ENCODE data around the gene MTIF2. TPM values are rescaled to one million over a fixed set of nuclear protein-coding genes. Genes with fewer than 3 reads are reported as not detected.
A peak's percentile ranks its signal among the peaks of the same experiment; 100 is the strongest.
"Not testable (repeated sequence)": the region's sequence is repeated elsewhere in the genome, so short reads cannot be mapped to it uniquely, and the experiment has no call there.

MTIF2 gene
- total and polyA plus RNA-seq, 2 donors = 18.8 to 26.9 TPM

GRCh38 chr2:55277310-55277709, 8.3 kb upstream of the MTIF2 start:
- 54% methylated on average over 3 of the region's 3 CpGs for WGBS
- no peak overlapping the region for H3K27ac ChIP-seq (ENCODE audit: low read depth)
- no peak overlapping the region for H3K4me3 ChIP-seq (ENCODE audit: low read depth, low read length)
- no peaks in the 10 kb centered on the region for H3K4me1 ChIP-seq (ENCODE audit: insufficient read depth)
- DNase-seq (ENCODE audit: extremely low spot score) = no peak
- no peaks in the 10 kb centered on the region for H3K36me3 ChIP-seq (ENCODE audit: insufficient read depth)

GRCh38 chr2:55274346-55274745, 5.3 kb upstream of the MTIF2 start:
- not testable (repeated sequence) for H3K27ac ChIP-seq (ENCODE audit: low read depth); DNase-seq (ENCODE audit: extremely low spot score)
- 89% methylated on average over 2 of the region's 2 CpGs for whole genome bisulfite sequencing

GRCh38 chr2:55269645-55269990, 587 bp upstream of the MTIF2 start:
- no peak overlapping the region for H3K27ac ChIP-seq (ENCODE audit: low read depth)
- peaks cover 1% of the 10 kb centered on the region for H3K4me1 ChIP-seq (ENCODE audit: insufficient read depth)
- peaks cover 2% of the 10 kb centered on the region for H3K36me3 ChIP-seq (ENCODE audit: insufficient read depth)
- H3K4me3 ChIP-seq (ENCODE audit: low read depth, low read length) = peak overlapping the region; percentile 71
- 45% methylated on average over 7 of the region's 7 CpGs for WGBS
- DNase-seq (ENCODE audit: extremely low spot score) = peak; percentile 8

More at GRCh38 chr2:55274346-55274745, 5.3 kb upstream of the MTIF2 start:
- H3K36me3 ChIP-seq (ENCODE audit: insufficient read depth); H3K4me1 ChIP-seq (ENCODE audit: insufficient read depth); H3K4me3 ChIP-seq (ENCODE audit: low read depth, low read length): not testable (repeated sequence)

GRCh38 chr2:55268288-55268906, 634 bp downstream of the MTIF2 start:
- peak overlapping the region; percentile 92 for H3K27ac ChIP-seq (ENCODE audit: low read depth)
- 18% methylated on average over 13 of the region's 13 CpGs for WGBS
- DNase-seq (ENCODE audit: extremely low spot score) = no peak
- H3K36me3 ChIP-seq (ENCODE audit: insufficient read depth) = peaks cover 2% of the 10 kb centered on the region
- peak overlapping the region; percentile 71 for H3K4me3 ChIP-seq (ENCODE audit: low read depth, low read length)
- peaks cover 1% of the 10 kb centered on the region for H3K4me1 ChIP-seq (ENCODE audit: insufficient read depth)

- not testable (repeated sequence) for DNase-seq (ENCODE audit: extremely low spot score); H3K4me3 ChIP-seq (ENCODE audit: low read depth, low read length); H3K27ac ChIP-seq (ENCODE audit: low read depth); H3K36me3 ChIP-seq (ENCODE audit: insufficient read depth); H3K4me1 ChIP-seq (ENCODE audit: insufficient read depth)
- WGBS = 88% methylated on average over 3 of the region's 3 CpGs
Measured at GRCh38 chr2:55259586-55259985, 9.4 kb downstream of the MTIF2 start.

- Histone ChIP-seq H3K4me3 (ENCODE audit: low read depth, low read length) (no peak overlapping the region), H3K27ac (ENCODE audit: low read depth) (no peak overlapping the region), H3K36me3 (ENCODE audit: insufficient read depth) (no peaks in the 10 kb centered on the region), H3K4me1 (ENCODE audit: insufficient read depth) (no peaks in the 10 kb centered on the region)
- no peak for DNase-seq (ENCODE audit: extremely low spot score)
- WGBS = 93% methylated on average over 3 of the region's 3 CpGs
Measured at GRCh38 chr2:55252832-55253231, 16.2 kb downstream of the MTIF2 start.

GRCh38 chr2:55247025-55247424, 22.0 kb downstream of the MTIF2 start:
- Histone ChIP-seq H3K36me3 (ENCODE audit: insufficient read depth) (peaks cover 2% of the 10 kb centered on the region), H3K4me1 (ENCODE audit: insufficient read depth) (no peaks in the 10 kb centered on the region), H3K4me3 (ENCODE audit: low read depth, low read length) (no peak overlapping the region), H3K27ac (ENCODE audit: low read depth) (no peak overlapping the region)
- DNase-seq (ENCODE audit: extremely low spot score) = no peak
- 76% methylated on average over 5 of the region's 5 CpGs for WGBS

- peaks cover 2% of the 10 kb centered on the region for H3K36me3 ChIP-seq (ENCODE audit: insufficient read depth)
- no peak for DNase-seq (ENCODE audit: extremely low spot score)
- 92% methylated on average over 5 of the region's 5 CpGs for WGBS
- H3K4me1 ChIP-seq (ENCODE audit: insufficient read depth) = no peaks in the 10 kb centered on the region
- H3K4me3 ChIP-seq (ENCODE audit: low read depth, low read length) = no peak overlapping the region
- H3K27ac ChIP-seq (ENCODE audit: low read depth) = no peak overlapping the region
Measured at GRCh38 chr2:55245411-55245810, 23.6 kb downstream of the MTIF2 start.

GRCh38 chr2:55242617-55243016, 26.4 kb downstream of the MTIF2 start:
- Histone ChIP-seq H3K27ac (ENCODE audit: low read depth) (no peak overlapping the region), H3K36me3 (ENCODE audit: insufficient read depth) (peaks cover 2% of the 10 kb centered on the region), H3K4me3 (ENCODE audit: low read depth, low read length) (no peak overlapping the region), H3K4me1 (ENCODE audit: insufficient read depth) (no peaks in the 10 kb centered on the region)
- WGBS = 55% methylated on average over 1 of the region's 1 CpG
- no peak for DNase-seq (ENCODE audit: extremely low spot score)

- H3K4me1 ChIP-seq (ENCODE audit: insufficient read depth); H3K36me3 ChIP-seq (ENCODE audit: insufficient read depth); H3K4me3 ChIP-seq (ENCODE audit: low read depth, low read length); H3K27ac ChIP-seq (ENCODE audit: low read depth); DNase-seq (ENCODE audit: extremely low spot score): not testable (repeated sequence)
- 93% methylated on average over 8 of the region's 8 CpGs for WGBS
Measured at GRCh38 chr2:55241582-55241981, 27.4 kb downstream of the MTIF2 start.

- no peak overlapping the region for H3K27ac ChIP-seq (ENCODE audit: low read depth)
- H3K4me1 ChIP-seq (ENCODE audit: insufficient read depth) = no peaks in the 10 kb centered on the region
- no peak for DNase-seq (ENCODE audit: extremely low spot score)
- H3K4me3 ChIP-seq (ENCODE audit: low read depth, low read length) = no peak overlapping the region
- peaks cover 5% of the 10 kb centered on the region for H3K36me3 ChIP-seq (ENCODE audit: insufficient read depth)
- 67% methylated on average over 4 of the region's 4 CpGs for WGBS
Measured at GRCh38 chr2:55239656-55240222, 29.3 kb downstream of the MTIF2 start.

GRCh38 chr2:55236992-55237543, 32.0 kb downstream of the MTIF2 start:
- 72% methylated on average over 2 of the region's 2 CpGs for WGBS
- DNase-seq (ENCODE audit: extremely low spot score) = no peak
- Histone ChIP-seq H3K27ac (ENCODE audit: low read depth) (no peak overlapping the region), H3K4me1 (ENCODE audit: insufficient read depth) (peaks cover 4% of the 10 kb centered on the region), H3K36me3 (ENCODE audit: insufficient read depth) (peaks cover 3% of the 10 kb centered on the region), H3K4me3 (ENCODE audit: low read depth, low read length) (no peak overlapping the region)

GRCh38 chr2:55235724-55236538, 33.1 kb downstream of the MTIF2 start:
- no peak for DNase-seq (ENCODE audit: extremely low spot score)
- H3K4me1 ChIP-seq (ENCODE audit: insufficient read depth) = peaks cover 4% of the 10 kb centered on the region
- 91% methylated on average over 3 of the region's 3 CpGs for WGBS
- H3K27ac ChIP-seq (ENCODE audit: low read depth) = no peak overlapping the region
- H3K4me3 ChIP-seq (ENCODE audit: low read depth, low read length) = no peak overlapping the region
- H3K36me3 ChIP-seq (ENCODE audit: insufficient read depth) = peaks cover 3% of the 10 kb centered on the region

GRCh38 chr2:55233658-55233940, 35.4 kb downstream of the MTIF2 start:
- 72% methylated on average over 7 of the region's 7 CpGs for WGBS
- Histone ChIP-seq H3K36me3 (ENCODE audit: insufficient read depth) (peaks cover 3% of the 10 kb centered on the region), H3K4me1 (ENCODE audit: insufficient read depth) (peaks cover 4% of the 10 kb centered on the region), H3K4me3 (ENCODE audit: low read depth, low read length) (peak overlapping the region; percentile 96), H3K27ac (ENCODE audit: low read depth) (no peak overlapping the region)
- no peak for DNase-seq (ENCODE audit: extremely low spot score)
